Fibroblast of mammary gland (primary cell): ENCODE data around the gene PINLYP.

Experiments
- DNase-seq: peaks from one replicate; pipeline ENCODE4 v3.0.0-alpha.2; 2010; ENCODE audit warnings: low read depth
- H3K4me3 ChIP-seq: 2 replicates; pipeline ENCODE4 v1.5.1; 2011; ENCODE audit warnings: low read depth, mild to moderate bottlenecking, low read length, moderate library complexity; ENCODE audit not compliant: control insufficient read depth
- TF ChIP-seq, protein P1 (sequence below): conservative IDR thresholded peaks from 2 replicates; pipeline ENCODE4 v1.5.1; 2011; ENCODE audit warnings: low read depth, low read length, inconsistent platforms; ENCODE audit not compliant: control insufficient read depth, insufficient read depth

Gene PINLYP

DNA sequence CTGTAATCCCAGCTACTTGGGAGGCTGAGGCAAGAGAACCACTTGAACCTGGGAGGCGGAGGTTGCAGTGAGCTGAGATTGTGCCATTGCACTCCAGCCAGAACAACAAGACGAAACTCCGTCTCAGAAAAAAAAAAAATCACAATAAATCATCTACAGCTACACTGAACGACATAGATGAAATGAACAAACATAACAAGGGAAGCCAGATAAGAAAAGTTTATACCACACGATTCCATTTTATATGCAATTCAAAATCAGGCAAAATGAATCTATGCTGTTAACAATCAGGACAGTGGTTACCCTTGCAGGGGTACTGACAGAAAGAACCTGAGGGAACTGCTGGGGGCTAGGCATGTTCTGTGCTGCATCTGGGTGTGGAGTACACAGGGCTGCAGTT is 5.9 kb upstream of the PINLYP start:
- DNase-seq = no peak
- TF ChIP-seq, protein P1, sequence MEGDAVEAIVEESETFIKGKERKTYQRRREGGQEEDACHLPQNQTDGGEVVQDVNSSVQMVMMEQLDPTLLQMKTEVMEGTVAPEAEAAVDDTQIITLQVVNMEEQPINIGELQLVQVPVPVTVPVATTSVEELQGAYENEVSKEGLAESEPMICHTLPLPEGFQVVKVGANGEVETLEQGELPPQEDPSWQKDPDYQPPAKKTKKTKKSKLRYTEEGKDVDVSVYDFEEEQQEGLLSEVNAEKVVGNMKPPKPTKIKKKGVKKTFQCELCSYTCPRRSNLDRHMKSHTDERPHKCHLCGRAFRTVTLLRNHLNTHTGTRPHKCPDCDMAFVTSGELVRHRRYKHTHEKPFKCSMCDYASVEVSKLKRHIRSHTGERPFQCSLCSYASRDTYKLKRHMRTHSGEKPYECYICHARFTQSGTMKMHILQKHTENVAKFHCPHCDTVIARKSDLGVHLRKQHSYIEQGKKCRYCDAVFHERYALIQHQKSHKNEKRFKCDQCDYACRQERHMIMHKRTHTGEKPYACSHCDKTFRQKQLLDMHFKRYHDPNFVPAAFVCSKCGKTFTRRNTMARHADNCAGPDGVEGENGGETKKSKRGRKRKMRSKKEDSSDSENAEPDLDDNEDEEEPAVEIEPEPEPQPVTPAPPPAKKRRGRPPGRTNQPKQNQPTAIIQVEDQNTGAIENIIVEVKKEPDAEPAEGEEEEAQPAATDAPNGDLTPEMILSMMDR = no peak
- H3K4me3 ChIP-seq = no peak overlapping the region

DNA sequence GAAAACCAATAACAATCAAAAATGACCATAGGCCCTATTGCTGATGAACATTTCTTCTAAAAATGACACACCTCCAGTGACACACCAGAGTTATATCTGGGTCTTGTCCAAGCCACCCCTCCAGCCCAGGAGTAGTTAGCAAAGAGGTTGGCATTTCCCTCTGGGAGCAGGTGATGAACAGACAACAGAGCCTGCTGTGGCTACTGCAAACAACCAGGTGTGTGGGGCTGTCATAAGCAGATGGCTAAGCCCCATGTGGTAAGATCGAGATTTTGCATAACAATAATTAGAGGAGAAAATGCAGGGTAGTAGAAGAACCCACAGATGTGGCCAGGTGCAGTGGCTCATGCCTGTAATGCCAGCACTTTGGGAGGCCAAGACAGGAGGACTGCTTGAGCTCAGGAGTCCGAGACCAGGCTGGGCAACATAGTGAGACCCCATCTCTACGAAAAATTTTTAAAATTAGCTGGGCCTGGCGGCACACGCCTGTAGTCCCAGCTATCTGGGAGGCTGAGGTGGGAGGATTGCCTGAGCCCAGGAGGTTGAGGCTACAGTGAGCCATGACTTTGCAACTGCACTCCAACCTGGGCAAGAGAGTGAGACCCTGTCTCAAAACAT is 5.3 kb upstream of the PINLYP start:
- no peak overlapping the region for H3K4me3 ChIP-seq
- no peak for DNase-seq
- TF ChIP-seq, protein P1 = no peak

DNA sequence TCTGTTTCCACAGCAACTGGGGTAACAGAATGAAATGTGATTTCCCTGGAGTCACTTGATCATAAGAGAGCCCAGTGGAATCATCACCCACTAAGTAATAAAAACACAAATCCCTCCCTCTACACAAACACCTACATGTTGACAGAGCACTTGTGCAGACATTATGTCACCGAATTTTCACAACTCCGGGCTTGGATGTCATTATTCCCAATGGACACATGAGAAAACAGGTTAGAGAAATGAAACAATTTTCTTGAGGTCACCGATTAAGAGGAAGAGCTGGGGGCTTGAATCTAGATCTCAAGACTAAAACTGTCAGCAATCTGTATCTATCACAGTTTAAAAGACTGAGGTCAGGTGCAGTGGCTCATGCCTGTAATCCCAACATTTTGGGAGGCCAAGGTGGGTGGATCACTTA is 3.4 kb upstream of the PINLYP start:
- TF ChIP-seq, protein P1 = no peak
- DNase-seq = no peak
- no peak overlapping the region for H3K4me3 ChIP-seq

DNA sequence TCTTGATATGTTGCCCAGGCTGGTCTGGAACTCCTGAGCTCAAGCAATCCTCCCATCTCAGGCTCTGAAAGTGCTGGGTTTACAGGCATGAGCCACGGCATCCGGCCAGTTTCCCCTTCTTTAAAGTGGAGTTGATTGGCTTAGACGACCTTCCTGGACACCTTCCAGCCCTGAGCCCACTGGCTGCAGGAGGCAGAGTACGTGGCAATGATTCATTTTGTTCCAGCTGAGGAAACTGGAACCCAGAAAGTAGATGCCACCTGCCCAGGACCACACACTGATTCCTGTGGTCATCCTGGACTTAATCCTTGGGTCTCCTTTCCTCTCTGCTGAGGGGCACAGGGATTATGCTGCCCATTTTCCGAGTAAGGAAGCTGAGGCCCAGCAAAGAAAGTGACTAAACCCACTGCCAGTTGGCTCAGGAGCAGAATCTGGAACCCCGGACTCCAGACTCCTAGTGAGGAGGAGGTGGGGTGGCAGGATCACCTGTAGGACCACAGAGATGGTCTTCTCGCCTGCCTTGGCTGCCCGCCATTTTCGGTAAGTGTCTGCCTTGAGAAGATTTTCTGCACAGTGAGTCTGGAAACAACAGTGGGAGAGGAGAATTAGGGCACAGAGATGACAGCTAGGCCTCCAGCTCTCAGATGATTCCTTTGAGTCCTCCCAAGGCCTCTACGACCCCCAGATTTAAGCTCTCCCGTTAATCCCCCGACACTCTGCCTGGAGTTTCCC is 1.0 kb upstream of the PINLYP start:
- DNase-seq = peak; percentile 55
- H3K4me3 ChIP-seq = peak overlapping the region; percentile 97
- TF ChIP-seq, protein P1 = no peak

DNA sequence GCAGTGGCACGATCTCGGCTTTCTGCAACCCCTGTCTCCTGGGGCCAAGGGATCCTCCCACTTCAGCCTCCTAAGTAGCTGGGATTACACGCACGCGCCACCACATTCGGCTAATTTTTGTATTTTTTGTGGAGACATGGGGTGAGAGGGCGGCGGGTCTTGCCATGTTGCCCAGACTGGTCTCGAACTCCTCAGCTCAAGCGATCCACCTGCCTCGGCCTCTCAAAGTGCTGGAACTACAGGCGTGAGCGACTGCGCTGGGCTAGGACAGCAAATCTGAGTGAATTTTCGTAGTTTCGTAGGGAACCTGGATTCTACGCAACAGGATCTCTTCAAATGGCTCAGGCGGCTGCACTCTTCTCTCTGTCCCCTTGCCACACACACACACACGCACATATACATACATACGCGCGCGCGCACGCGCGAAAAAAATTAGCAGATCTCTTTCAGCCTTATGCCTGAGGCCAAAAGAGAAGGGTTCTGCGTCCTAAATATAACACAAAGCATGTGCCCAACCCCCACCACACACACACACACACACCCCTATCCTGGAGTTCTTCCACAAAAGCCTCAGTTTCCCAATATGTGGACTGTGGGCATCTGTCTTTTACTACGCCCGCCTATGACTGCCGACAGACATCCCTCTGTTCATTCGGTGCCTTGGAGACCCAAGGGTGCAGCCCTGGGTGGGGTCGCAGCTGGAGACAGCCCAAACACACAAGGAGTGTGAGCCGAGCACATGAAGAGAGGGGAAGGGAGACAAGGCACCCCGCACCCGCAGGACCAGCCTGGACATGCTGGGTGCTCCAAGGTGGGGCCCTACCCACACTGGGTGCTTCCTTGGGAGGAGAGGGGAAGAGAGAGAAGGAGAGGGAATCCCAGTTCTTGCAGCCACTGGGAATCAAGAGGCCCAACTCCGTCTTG is 616 bp downstream of the PINLYP start:
- TF ChIP-seq, protein P1 = no peak
- peak overlapping the region; percentile 46 for H3K4me3 ChIP-seq
- no peak for DNase-seq

DNA sequence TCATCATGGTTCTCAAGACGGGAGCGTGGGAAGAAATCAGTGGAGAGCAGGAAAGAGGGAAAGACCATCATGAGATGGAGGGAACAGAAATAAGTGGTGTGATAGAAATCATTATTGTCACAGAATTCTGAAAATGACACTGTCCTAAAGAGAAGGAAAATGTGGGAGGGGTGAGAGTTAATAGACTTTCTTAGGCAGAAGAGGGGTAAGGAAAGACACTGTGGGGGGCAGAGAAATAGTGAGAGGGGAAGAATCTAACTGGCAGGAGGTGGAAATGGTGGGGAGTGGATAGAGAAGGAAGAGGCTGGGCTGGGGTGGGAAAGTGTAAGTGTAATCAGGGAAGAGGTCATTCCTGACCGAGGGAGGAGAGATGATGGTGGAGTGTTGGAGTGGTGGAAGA is 3.2 kb downstream of the PINLYP start:
- DNase-seq = no peak
- no peak overlapping the region for H3K4me3 ChIP-seq
- TF ChIP-seq, protein P1 = no peak
